NCI-H345 (cell line): Measurements from ENCODE around the gene NEGR1.
"Not testable (repeated sequence)": the region's sequence is repeated elsewhere in the genome, so short reads cannot be mapped to it uniquely, and the experiment has no call there.

Source experiments
- DNase-seq: peaks from one replicate; lab custom pipeline; 2025; lab: John Stamatoyannopoulos, UW

Gene NEGR1

GRCh38 chr1:72282271-72283021, at the start of gene NEGR1:
NEGR1 (minus strand) TSS chr1:72282539.
- DNase-seq = peak; percentile 90

- DNase-seq = no peak
Measured at GRCh38 chr1:72326494-72326893, 44.2 kb upstream of the NEGR1 start.

- no peak for DNase-seq
Measured at GRCh38 chr1:72324451-72324850, 42.1 kb upstream of the NEGR1 start.

GRCh38 chr1:72322910-72323309, 40.6 kb upstream of the NEGR1 start:
- no peak for DNase-seq

GRCh38 chr1:72296501-72296900, 14.2 kb upstream of the NEGR1 start:
- DNase-seq = no peak

- no peak for DNase-seq
Measured at GRCh38 chr1:72288886-72289285, 6.5 kb upstream of the NEGR1 start.

- no peak for DNase-seq
Measured at GRCh38 chr1:72286401-72286800, 4.1 kb upstream of the NEGR1 start.

GRCh38 chr1:72285074-72285425, 2.7 kb upstream of the NEGR1 start:
- no peak for DNase-seq

GRCh38 chr1:72284348-72285073, 2.2 kb upstream of the NEGR1 start:
- DNase-seq = peak; percentile 80

GRCh38 chr1:72284084-72284347, 1.7 kb upstream of the NEGR1 start:
- DNase-seq = no peak

- peak; percentile 86 for DNase-seq
Measured at GRCh38 chr1:72283307-72284083, 1.2 kb upstream of the NEGR1 start.

GRCh38 chr1:72283022-72283306, 625 bp upstream of the NEGR1 start:
- no peak for DNase-seq

GRCh38 chr1:72281637-72282270, 585 bp downstream of the NEGR1 start:
- peak; percentile 65 for DNase-seq

- no peak for DNase-seq
Measured at GRCh38 chr1:72281144-72281543, 1.2 kb downstream of the NEGR1 start.

- no peak for DNase-seq
Measured at GRCh38 chr1:72280711-72281110, 1.6 kb downstream of the NEGR1 start.

- DNase-seq = no peak
Measured at GRCh38 chr1:72280131-72280530, 2.2 kb downstream of the NEGR1 start.

- no peak for DNase-seq
Measured at GRCh38 chr1:72278461-72278860, 3.9 kb downstream of the NEGR1 start.

- DNase-seq = no peak
Measured at GRCh38 chr1:72271555-72272085, 10.7 kb downstream of the NEGR1 start.

- no peak for DNase-seq
Measured at GRCh38 chr1:72262735-72263134, 19.6 kb downstream of the NEGR1 start.

GRCh38 chr1:72253132-72253531, 29.2 kb downstream of the NEGR1 start:
- no peak for DNase-seq

- DNase-seq = no peak
Measured at GRCh38 chr1:72241397-72241796, 40.9 kb downstream of the NEGR1 start.

GRCh38 chr1:72235931-72236330, 46.4 kb downstream of the NEGR1 start:
- not testable (repeated sequence) for DNase-seq

GRCh38 chr1:72235062-72235461, 47.3 kb downstream of the NEGR1 start:
- no peak for DNase-seq
